ENCODE measurements around the gene EHMT1. TPM values are rescaled to one million over a fixed set of nuclear protein-coding genes. Genes with fewer than 3 reads are reported as not detected.

EHMT1 gene
- total and polyA plus RNA-seq, 9 of the 15 experiments (the other 6 are each of a cell fraction or from before 2014, with no cell fraction given): 2.2 to 76.0 (median 36.4) TPM

DNA sequence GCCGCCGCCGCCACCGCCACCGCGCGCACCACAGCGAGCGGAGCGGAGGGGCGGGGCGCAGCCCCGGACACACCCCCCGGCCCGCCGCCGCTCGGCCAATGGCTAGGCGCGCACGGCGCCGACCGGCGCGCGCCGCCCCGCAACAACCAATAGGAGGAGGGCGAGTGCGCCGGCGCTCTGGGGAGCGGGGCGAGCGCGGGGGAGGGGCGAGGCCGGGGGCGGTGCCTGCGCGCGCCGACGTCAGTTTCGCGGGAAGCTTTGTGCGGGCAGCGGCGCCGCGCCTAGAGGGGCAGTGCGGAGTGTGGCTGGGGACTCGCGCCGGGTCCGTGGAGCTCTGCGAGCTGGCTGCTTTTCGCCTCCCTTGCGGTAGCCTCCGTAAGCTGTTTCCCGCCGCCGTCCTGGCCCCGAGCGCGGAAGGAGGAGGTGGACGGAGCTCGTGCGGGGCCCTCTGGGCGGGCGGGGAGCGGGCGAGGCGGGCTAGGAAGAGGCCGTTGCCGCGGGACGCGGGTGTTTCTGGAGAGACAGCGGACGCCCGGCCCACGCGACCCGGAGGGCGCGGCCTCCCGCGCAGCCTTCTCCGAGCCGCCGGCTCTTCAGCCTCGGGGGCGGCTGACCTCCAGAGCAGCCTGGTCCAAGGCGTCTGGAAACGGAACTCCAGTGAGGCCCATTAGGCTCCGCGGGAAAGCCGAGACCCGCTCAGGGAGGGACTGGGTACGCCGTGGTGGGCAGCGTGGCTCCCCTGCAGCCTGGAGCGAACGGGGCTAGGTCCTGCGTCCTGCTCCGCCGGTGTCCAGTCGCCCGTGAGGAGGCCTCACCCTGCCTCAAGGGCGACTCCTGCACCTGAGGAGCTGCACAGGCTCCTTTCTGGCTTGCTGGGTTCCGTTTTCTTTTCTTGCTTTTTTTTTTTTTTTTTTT lies 28.1 kb upstream of the EHMT1 start, which contains the start of gene ZMYND19 (continued):
- TF ChIP-seq E2F8 (IDR thresholded peaks at IDR 0.05; ENCODE audit: low read depth, partially characterized antibody) (peak; percentile 100), SAP30 (IDR thresholded peaks at IDR 0.05; ENCODE audit: borderline replicate concordance, insufficient read depth, low read depth, low read length, poor library complexity, severe bottlenecking) (peak; percentile 94), ZNF384 (IDR thresholded peaks at IDR 0.05; ENCODE audit: low read depth, low read length) (peak; percentile 89), MGA (IDR thresholded peaks at IDR 0.05) (peak; percentile 20; the same call in 1 of the 2 replicates), ZNF316 (IDR thresholded peaks at IDR 0.05) (peak; percentile 60), ARID4B (CRISPR knock-in tag; IDR thresholded peaks at IDR 0.05) (peak; percentile 75)
